ENCODE measurements around the gene SMARCAL1.

The SMARCAL1 gene

DNA sequence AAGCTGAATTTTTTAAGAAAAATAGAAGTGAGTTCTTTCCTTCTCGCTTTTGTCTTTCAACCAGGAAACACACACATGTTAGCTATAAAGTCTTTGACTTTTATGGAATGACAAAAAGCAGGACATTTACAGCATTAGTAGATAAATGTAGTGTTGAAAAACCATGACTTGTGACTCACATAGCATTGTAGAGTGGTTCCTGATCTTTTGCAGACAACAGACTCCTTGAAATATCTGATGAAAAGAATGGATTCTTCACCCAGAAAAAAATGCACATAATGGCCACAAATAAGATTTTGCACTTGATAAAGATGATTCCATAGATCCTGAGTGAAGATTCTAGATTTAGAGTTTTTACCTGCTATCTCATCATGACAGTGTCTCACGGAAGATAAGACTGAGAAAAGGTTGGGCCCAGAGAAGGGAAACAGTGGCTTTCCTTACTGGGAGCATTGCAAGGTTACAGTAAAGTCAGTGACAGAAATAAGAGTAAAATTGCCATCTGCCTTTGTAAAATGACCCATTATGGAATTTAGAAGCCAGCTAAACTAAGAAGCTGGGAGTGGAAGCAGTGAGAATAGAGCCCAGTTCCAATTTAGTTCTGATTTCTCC is 14.0 kb downstream of the SMARCAL1 start:
- DNase-seq (ENCODE audit: low read depth): no peak
- no peak overlapping the region for H3K4me3 ChIP-seq (ENCODE audit: low read length)
- TF ChIP-seq, protein P1, sequence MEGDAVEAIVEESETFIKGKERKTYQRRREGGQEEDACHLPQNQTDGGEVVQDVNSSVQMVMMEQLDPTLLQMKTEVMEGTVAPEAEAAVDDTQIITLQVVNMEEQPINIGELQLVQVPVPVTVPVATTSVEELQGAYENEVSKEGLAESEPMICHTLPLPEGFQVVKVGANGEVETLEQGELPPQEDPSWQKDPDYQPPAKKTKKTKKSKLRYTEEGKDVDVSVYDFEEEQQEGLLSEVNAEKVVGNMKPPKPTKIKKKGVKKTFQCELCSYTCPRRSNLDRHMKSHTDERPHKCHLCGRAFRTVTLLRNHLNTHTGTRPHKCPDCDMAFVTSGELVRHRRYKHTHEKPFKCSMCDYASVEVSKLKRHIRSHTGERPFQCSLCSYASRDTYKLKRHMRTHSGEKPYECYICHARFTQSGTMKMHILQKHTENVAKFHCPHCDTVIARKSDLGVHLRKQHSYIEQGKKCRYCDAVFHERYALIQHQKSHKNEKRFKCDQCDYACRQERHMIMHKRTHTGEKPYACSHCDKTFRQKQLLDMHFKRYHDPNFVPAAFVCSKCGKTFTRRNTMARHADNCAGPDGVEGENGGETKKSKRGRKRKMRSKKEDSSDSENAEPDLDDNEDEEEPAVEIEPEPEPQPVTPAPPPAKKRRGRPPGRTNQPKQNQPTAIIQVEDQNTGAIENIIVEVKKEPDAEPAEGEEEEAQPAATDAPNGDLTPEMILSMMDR (IDR thresholded peaks at IDR 0.05; ENCODE audit: insufficient read depth, low read depth, low read length, missing control alignments): no peak

DNA sequence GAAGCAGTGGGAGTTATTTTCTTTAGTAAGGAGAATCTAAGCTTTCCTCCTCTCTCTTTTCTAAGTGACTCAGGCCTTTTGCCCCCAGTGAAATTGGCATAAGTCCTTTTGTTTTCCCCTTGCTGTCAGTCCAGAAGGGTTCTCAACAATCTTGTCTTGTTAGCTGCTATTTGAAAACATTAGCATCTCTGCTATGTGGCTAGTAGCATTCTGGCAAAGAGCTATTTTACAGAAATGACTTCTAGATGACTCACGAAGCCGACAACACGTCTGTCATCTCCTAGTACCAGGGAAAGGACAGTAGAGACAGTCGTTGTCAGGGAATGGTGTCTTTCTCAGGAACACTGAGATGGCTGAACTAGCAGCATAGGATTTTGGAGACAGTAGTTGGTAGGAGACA is 14.7 kb downstream of the SMARCAL1 start:
- peak; percentile 38 for DNase-seq (ENCODE audit: low read depth)
- TF ChIP-seq, protein P1 (IDR thresholded peaks at IDR 0.05; ENCODE audit: insufficient read depth, low read depth, low read length, missing control alignments): no peak
- H3K4me3 ChIP-seq (ENCODE audit: low read length): no peak overlapping the region

DNA sequence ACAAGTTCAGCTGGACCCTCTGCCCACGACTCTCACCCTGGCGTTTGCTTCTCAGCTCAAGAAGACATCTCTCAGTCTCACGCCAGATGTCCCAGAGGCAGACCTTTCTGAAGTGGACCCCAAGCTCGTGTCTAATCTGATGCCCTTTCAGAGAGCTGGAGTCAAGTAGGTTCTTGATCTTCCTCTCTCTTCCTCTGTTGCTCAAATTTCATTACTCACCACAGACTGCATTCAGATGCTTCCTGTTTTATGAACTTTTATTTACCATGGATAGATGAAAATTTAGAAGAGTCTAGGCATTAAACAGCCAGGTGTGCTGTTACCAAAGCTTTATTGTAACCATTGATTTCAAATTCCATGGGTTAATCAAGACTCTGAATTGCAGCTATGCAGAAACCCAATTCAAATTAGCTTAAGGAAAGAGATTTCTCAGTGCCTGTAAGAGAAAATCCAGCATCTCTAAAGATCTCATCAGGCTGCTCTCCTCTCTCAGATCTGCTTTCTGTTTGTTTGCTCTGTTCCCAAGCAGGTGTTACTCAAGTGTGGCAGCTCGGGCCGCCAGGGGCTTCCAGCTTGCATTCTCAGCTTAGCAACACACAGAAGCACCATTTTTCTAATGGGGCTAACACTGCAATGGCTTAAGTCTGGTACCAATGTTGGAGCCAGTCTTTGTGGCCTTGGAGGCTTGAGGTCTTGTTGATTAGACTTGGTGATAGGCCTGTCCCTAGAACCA is 16.5 kb downstream of the SMARCAL1 start:
- TF ChIP-seq, protein P1 (IDR thresholded peaks at IDR 0.05; ENCODE audit: insufficient read depth, low read depth, low read length, missing control alignments): no peak
- H3K4me3 ChIP-seq (ENCODE audit: low read length): no peak overlapping the region
- DNase-seq (ENCODE audit: low read depth): no peak

DNA sequence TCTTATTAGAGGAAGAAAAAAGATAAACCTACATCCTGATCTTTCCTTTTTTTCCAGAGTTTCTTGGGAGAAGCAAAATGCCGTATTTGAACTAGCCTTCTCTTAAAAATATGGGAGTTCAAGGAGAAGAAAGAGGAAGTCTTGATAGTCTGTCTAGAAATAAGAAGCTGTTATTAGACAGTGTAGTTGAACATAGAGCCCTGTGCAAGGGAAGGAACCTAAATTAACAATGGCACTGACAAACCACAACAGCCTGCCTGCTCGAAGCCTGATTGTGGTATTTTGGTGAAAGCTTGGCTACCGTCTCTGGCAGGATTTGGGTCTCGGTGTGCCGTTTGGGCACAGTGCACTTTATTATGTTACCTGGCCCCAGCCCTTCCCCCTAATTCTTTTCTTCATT is 17.1 kb downstream of the SMARCAL1 start:
- TF ChIP-seq, protein P1 (IDR thresholded peaks at IDR 0.05; ENCODE audit: insufficient read depth, low read depth, low read length, missing control alignments): no peak
- no peak overlapping the region for H3K4me3 ChIP-seq (ENCODE audit: low read length)
- DNase-seq (ENCODE audit: low read depth): no peak

DNA sequence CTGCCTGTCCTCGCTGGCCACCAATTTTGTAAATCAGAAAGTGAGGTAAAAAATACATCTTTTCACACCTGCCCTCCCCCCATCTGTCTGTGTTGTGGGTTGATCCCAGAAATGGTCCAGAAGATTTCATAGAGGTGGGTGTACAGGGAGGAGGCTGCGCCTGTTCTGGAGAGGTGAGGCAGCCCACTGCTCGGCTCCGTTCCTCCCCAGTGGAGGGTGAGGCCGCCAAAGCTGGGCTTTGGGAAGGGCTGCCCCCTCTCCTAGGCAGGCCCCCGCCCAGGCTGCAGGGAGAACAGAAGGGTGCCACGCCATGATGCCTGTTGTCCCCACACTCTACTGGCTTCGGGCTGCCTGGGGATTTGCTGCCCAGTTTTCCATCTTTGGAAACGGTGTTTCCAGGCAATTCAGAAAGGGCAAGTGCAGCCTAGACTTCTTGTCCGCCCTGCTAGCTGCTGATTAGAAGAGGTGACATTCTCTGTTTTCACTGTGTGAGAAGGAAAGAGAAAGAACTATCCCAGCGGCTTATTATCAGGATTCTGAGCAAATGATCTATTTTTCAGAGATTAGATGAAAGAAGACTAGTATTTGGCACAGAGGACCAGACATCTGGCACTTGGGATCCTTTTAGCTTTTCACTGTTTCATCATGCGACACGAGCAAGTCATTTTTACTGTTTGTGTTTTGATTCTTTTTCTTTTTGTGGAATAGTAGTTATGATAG is 18.7 kb downstream of the SMARCAL1 start:
- DNase-seq (ENCODE audit: low read depth): no peak
- no peak overlapping the region for H3K4me3 ChIP-seq (ENCODE audit: low read length)
- TF ChIP-seq, protein P1 (IDR thresholded peaks at IDR 0.05; ENCODE audit: insufficient read depth, low read depth, low read length, missing control alignments): no peak

DNA sequence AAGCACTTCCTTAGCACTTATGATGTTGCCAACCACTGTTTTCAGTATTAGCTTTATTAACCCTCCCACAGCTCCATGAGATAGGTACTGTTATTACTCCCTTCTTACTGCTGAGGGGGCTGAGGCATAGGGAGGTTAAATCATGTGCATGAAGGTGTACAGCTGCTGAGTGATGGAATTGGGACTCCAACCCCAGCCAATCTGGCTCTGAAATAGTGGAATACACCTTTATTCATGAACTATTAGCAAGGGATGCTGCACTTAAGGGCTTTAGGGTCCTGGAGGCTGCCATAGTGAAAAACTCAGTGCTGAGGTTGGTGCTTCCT is 19.2 kb downstream of the SMARCAL1 start:
- TF ChIP-seq, protein P1 (IDR thresholded peaks at IDR 0.05; ENCODE audit: insufficient read depth, low read depth, low read length, missing control alignments): no peak
- DNase-seq (ENCODE audit: low read depth): no peak

More for the DNA sequence above, 19.2 kb downstream of the SMARCAL1 start:
- no peak overlapping the region for H3K4me3 ChIP-seq (ENCODE audit: low read length)

All from epithelial cell of esophagus (primary cell).